ENCODE data around the gene TXNDC2.

The TXNDC2 gene

GRCh38 chr18:9845256-9845655, 40.5 kb upstream of the TXNDC2 start:
- no peak for TF ChIP-seq REST (IDR thresholded peaks at IDR 0.05; ENCODE audit: insufficient read depth in 1 of 2, low read depth in 2 of 2, low read length in 2 of 2)
- no peak for TF ChIP-seq POLR2AphosphoS5 (IDR thresholded peaks at IDR 0.05; ENCODE audit: low read depth, low read length)
- no peak for TF ChIP-seq TAF1 (IDR thresholded peaks at IDR 0.05; ENCODE audit: borderline replicate concordance, insufficient read depth, low read length)
- TF ChIP-seq SIN3A (IDR thresholded peaks at IDR 0.05; ENCODE audit: borderline replicate concordance, insufficient read depth, low read length): no peak
- no peak for TF ChIP-seq FOXP2 (optimal IDR thresholded peaks at IDR 0.05; ENCODE audit: borderline replicate concordance, extremely low read depth, extremely low read length, insufficient read depth)

GRCh38 chr18:9846162-9846925, 39.4 kb upstream of the TXNDC2 start:
- no peak for TF ChIP-seq REST (IDR thresholded peaks at IDR 0.05; ENCODE audit: insufficient read depth in 1 of 2, low read depth in 2 of 2, low read length in 2 of 2)
- TF ChIP-seq POLR2AphosphoS5 (IDR thresholded peaks at IDR 0.05; ENCODE audit: low read depth, low read length): no peak
- TF ChIP-seq FOXP2 (optimal IDR thresholded peaks at IDR 0.05; ENCODE audit: borderline replicate concordance, extremely low read depth, extremely low read length, insufficient read depth): no peak
- TF ChIP-seq SIN3A (IDR thresholded peaks at IDR 0.05; ENCODE audit: borderline replicate concordance, insufficient read depth, low read length): no peak
- no peak for TF ChIP-seq TAF1 (IDR thresholded peaks at IDR 0.05; ENCODE audit: borderline replicate concordance, insufficient read depth, low read length)

- TF ChIP-seq SIN3A (IDR thresholded peaks at IDR 0.05; ENCODE audit: borderline replicate concordance, insufficient read depth, low read length) (no peak), REST (IDR thresholded peaks at IDR 0.05; ENCODE audit: insufficient read depth in 1 of 2, low read depth in 2 of 2, low read length in 2 of 2) (no peak), TAF1 (IDR thresholded peaks at IDR 0.05; ENCODE audit: borderline replicate concordance, insufficient read depth, low read length) (no peak), POLR2AphosphoS5 (IDR thresholded peaks at IDR 0.05; ENCODE audit: low read depth, low read length) (no peak), FOXP2 (optimal IDR thresholded peaks at IDR 0.05; ENCODE audit: borderline replicate concordance, extremely low read depth, extremely low read length, insufficient read depth) (no peak)
These were observed 37.4 kb upstream of the TXNDC2 start for GRCh38 chr18:9848170-9848879.

GRCh38 chr18:9849407-9850283, 36.1 kb upstream of the TXNDC2 start:
- TF ChIP-seq FOXP2 (optimal IDR thresholded peaks at IDR 0.05; ENCODE audit: borderline replicate concordance, extremely low read depth, extremely low read length, insufficient read depth) (no peak), POLR2AphosphoS5 (IDR thresholded peaks at IDR 0.05; ENCODE audit: low read depth, low read length) (no peak), SIN3A (IDR thresholded peaks at IDR 0.05; ENCODE audit: borderline replicate concordance, insufficient read depth, low read length) (no peak), REST (IDR thresholded peaks at IDR 0.05; ENCODE audit: insufficient read depth in 1 of 2, low read depth in 2 of 2, low read length in 2 of 2) (no peak), TAF1 (IDR thresholded peaks at IDR 0.05; ENCODE audit: borderline replicate concordance, insufficient read depth, low read length) (no peak)
